GM12878 (cell line): ENCODE results near the gene ACTMAP. TPM values are rescaled to one million over a fixed set of nuclear protein-coding genes. Genes with fewer than 3 reads are reported as not detected.

Experiments used
- ATAC-seq: fragments of 200-7000 bp; cut with Tn5 transposase; 3 replicates; pipeline ENCODE4 v1.9.1; 2020; ENCODE audit warnings: mild to moderate bottlenecking, moderate library complexity
- BruUV-seq: library from RNA; stranded (reverse); fragments of 400-500 nt; replicated peaks from 2 replicates; lab custom pipeline; 2021; lab: Mats Ljungman, UMichigan
- CTCF ChIA-PET: fragments of 300-600 bp; sonication (Branson Sonifier 250); formaldehyde crosslinking; extraction: SDS; loops from one replicate; lab custom pipeline; 2021; ENCODE audit warnings: inconsistent platforms; lab: Yijun Ruan, JAX
- POLR2A ChIA-PET: fragments of 350-600 bp; formaldehyde crosslinking; extraction: SDS; loops from one replicate; lab custom pipeline; 2021; ENCODE audit warnings: inconsistent platforms; lab: Charles Lee
- RAD21 ChIA-PET: fragments of 300-600 bp; sonication (Branson Sonifier 250); formaldehyde crosslinking; loops from one replicate; lab custom pipeline; 2023; ENCODE audit warnings: antibody characterized with exemption; ENCODE audit not compliant: unreplicated experiment; lab: Charles Lee
- SMC1A ChIA-PET: fragments of 300-600 bp; sonication (Branson Sonifier 250); formaldehyde crosslinking; loops from one replicate; lab custom pipeline; 2023; ENCODE audit not compliant: unreplicated experiment, uncharacterized antibody; lab: Charles Lee
- DNase-seq: peaks from one replicate; pipeline ENCODE4 v3.0.0-alpha.2; 2011; ENCODE audit warnings: low read depth, low spot score
- FAIRE-seq: peaks from 3 replicates; lab custom pipeline; 2011; peaks lifted over from hg19 to GRCh38; lab: Jason Lieb, UNC
- H2AFZ ChIP-seq: 2 replicates; pipeline ENCODE4 v1.6.0; 2011; ENCODE audit warnings: low read depth, low read length, control low read depth; ENCODE audit not compliant: control insufficient read depth
- H3K27ac ChIP-seq: 2 replicates; pipeline ENCODE4 v1.5.1; 2011; ENCODE audit warnings: control low read depth; ENCODE audit not compliant: control insufficient read depth, insufficient read depth
- H3K27me3 ChIP-seq, 2 experiments: replicated peaks in 1 of 2; 2 replicates each; pipeline versions ENCODE4 v1.6.0 to v1.6.1; 2011; ENCODE audit warnings: low read length in 1 of 2; ENCODE audit not compliant: control insufficient read depth in 2 of 2, insufficient read depth in 2 of 2
- H3K36me3 ChIP-seq, 2 experiments: 2 replicates each; pipeline ENCODE4 v1.5.1; 2011; ENCODE audit warnings: low read length in 1 of 2; ENCODE audit not compliant: control insufficient read depth in 2 of 2, insufficient read depth in 2 of 2
- H3K4me1 ChIP-seq: 2 replicates; pipeline ENCODE4 v1.6.1; 2011; ENCODE audit warnings: mild to moderate bottlenecking, low read length, moderate library complexity, mixed read lengths; ENCODE audit not compliant: control insufficient read depth, insufficient read depth
- H3K4me2 ChIP-seq: 2 replicates; pipeline ENCODE4 v1.6.0; 2011; ENCODE audit warnings: control low read depth; ENCODE audit not compliant: control insufficient read depth, insufficient read depth
- H3K4me3 ChIP-seq: fragments of 200-600 bp; sonication (generic); 2 replicates; pipeline ENCODE4 v1.5.1; 2016
- H3K79me2 ChIP-seq: 2 replicates; pipeline ENCODE4 v1.6.0; 2011; ENCODE audit warnings: low read length; ENCODE audit not compliant: control insufficient read depth, insufficient read depth
- H3K9ac ChIP-seq: 2 replicates; pipeline ENCODE4 v1.8.0; 2011; ENCODE audit warnings: low read length, control low read depth, mixed read lengths; ENCODE audit not compliant: control insufficient read depth, insufficient read depth
- H3K9me3 ChIP-seq: replicated peaks from 3 replicates; pipeline ENCODE4 v1.5.1; 2011; ENCODE audit warnings: mild to moderate bottlenecking, low read length; ENCODE audit not compliant: control insufficient read depth, insufficient read depth
- H4K20me1 ChIP-seq: 2 replicates; pipeline ENCODE4 v1.6.0; 2011; ENCODE audit not compliant: control insufficient read depth, insufficient read depth
- BMI1 ChIP-seq: fragments of 450-650 bp; IDR thresholded peaks from 2 replicates; pipeline ENCODE4 v1.6.1; 2016; ENCODE audit warnings: mild to moderate bottlenecking, moderate library complexity, borderline replicate concordance
- RFX5 ChIP-seq: IDR thresholded peaks from 2 replicates; pipeline ENCODE4 v1.6.1; 2011; ENCODE audit warnings: low read depth, low read length, improper control_type of control experiment
- STAT3 ChIP-seq: IDR thresholded peaks from 2 replicates; pipeline ENCODE4 v1.6.1; 2011; ENCODE audit warnings: low read depth, low read length, improper control_type of control experiment
- ZBTB4 ChIP-seq: fragments of 450-650 bp; formaldehyde crosslinking; IDR thresholded peaks from 2 replicates; pipeline ENCODE4 v1.4.0; 2022; ENCODE audit warnings: mild to moderate bottlenecking, moderate library complexity
- WGBS: methylation state at CpG from one replicate; pipeline ENCODE4 v1.1.6; 2016; ENCODE audit warnings: low lambda C conversion rate; ENCODE audit not compliant: insufficient replicate concordance, insufficient coverage; ENCODE audit errors: missing lambda C conversion rate; 5-methylcytosine and 5-hydroxymethylcytosine counted together
- in situ Hi-C: fragments of 300-500 bp; cut with MboI; formaldehyde crosslinking; loops from 9 replicates; pipeline ENCODE4 v1.14.3; 2018; ENCODE audit warnings: mixed read lengths
- intact Hi-C: fragments of 100-400 bp; cut with micrococcal nuclease; formaldehyde crosslinking; loops from one replicate; pipeline ENCODE4 v1.14.2; 2022; ENCODE audit not compliant: unreplicated experiment
- polyA plus RNA-seq, 11 experiments: library from polyadenylated mRNA; depleted of rRNA in 4 of 11; unstranded in 6 of 11; stranded (reverse) in 5 of 11; fragments of >200 nt; fragmentation: Nextera tagmentation in 4 of 11; fragmentation: Illumina TruSeq in 1 of 11; extraction: Ambion mirVana in 4 of 11; extraction: Trizol in 1 of 11; gene quantifications; 1 replicate in 1 of 11; 2 replicates in 10 of 11; pipeline versions ENCODE4 v1.2.1 to v1.2.3, GENCODE V29; 2011 to 2016; ENCODE audit warnings: inconsistent platforms in 2 of 11, missing spikeins in 2 of 11, low read depth in 1 of 11
- total RNA-seq, 4 experiments: library from RNA; depleted of rRNA in 3 of 4; stranded (reverse); fragments of >200 nt in 3 of 4; fragmentation: Illumina TruSeq in 1 of 4; extraction: Trizol in 1 of 4; gene quantifications; 2 replicates each; pipeline versions ENCODE4 v1.2.1 to v1.2.3, GENCODE V29; 2013 to 2021
- TF ChIP-seq, protein P1 (sequence below): fragments of 450-650 bp; IDR thresholded peaks from 2 replicates; pipeline ENCODE4 v1.6.1; 2018; ENCODE audit warnings: borderline replicate concordance, mild to moderate bottlenecking; ENCODE audit not compliant: partially characterized antibody

ACTMAP gene
- total and polyA plus RNA-seq, 10 of the 15 experiments (the other 5 are each of a cell fraction or from before 2014, with no cell fraction given): 3.0 to 26.2 (median 11.1) TPM

DNA sequence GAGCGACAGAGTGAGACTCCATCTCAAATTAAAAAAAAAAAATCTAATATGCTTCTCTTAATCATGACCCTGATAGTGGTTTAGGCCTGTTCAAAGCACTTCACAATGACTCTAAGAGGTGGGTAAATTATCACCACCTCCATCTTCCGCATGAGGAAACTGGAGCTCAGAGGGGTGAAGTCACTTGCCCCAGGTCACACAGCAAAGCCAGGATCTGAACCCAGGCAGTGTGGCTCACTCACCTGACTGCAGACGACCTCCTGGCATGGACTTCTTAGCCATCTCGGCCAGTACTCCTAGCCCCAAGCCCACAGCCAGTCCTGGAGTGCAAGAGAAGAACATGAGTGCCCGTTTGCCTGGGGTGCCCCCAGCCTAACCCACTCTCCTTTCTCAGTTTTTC, 40.5 kb downstream of the ACTMAP start (continued):
- TF ChIP-seq, protein P1, sequence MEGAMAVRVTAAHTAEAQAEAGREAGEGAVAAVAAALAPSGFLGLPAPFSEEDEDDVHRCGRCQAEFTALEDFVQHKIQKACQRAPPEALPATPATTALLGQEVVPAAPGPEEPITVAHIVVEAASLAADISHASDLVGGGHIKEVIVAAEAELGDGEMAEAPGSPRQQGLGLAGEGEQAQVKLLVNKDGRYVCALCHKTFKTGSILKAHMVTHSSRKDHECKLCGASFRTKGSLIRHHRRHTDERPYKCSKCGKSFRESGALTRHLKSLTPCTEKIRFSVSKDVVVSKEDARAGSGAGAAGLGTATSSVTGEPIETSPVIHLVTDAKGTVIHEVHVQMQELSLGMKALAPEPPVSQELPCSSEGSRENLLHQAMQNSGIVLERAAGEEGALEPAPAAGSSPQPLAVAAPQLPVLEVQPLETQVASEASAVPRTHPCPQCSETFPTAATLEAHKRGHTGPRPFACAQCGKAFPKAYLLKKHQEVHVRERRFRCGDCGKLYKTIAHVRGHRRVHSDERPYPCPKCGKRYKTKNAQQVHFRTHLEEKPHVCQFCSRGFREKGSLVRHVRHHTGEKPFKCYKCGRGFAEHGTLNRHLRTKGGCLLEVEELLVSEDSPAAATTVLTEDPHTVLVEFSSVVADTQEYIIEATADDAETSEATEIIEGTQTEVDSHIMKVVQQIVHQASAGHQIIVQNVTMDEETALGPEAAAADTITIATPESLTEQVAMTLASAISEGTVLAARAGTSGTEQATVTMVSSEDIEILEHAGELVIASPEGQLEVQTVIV: no peak
- no peak for TF ChIP-seq RFX5

DNA sequence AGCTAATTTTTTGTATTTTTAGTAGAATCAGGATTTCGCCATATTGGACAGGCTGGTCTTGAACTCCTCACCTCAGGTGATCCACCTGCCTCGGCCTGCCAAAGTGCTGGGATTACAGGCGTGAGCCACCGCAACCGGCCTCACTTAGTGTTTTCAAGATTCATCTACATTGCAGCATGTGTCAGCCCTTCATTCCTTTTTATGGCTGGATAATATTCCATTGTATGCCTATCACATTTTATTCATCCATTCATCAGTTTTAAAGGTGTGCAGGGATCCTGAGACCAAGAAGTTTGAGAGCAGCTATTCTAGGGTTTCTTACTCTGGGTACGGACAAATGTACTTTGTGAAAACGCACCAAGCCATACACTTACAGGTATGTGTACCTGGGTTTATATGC, 42.7 kb downstream of the ACTMAP start:
- ATAC-seq: no peak
- Histone ChIP-seq H3K27ac (no peak overlapping the region), H3K4me2 (no peak overlapping the region), H3K79me2 (no peaks in the 10 kb centered on the region), H3K4me1 (no peaks in the 10 kb centered on the region), H3K4me3 (no peak overlapping the region), H3K9me3 (no peaks in the 10 kb centered on the region), H2AFZ (no peak overlapping the region), H4K20me1 (no peaks in the 10 kb centered on the region), H3K36me3 (peaks cover 4 to 5% of the 10 kb centered on the region in 2 experiments; a peak in 3 of 4 replicates), H3K27me3 (no peaks in the 10 kb centered on the region), H3K9ac (no peak overlapping the region)
- in situ Hi-C loops (no loop called here), intact Hi-C loops (no loop called here)
- BruUV-seq: no TSS peak
- TF ChIP-seq STAT3: no peak
- TF ChIP-seq BMI1: no peak
- TF ChIP-seq ZBTB4 (CRISPR knock-in tag): no peak
- no peak for DNase-seq
- ChIA-PET RAD21 (no interaction called here), SMC1A (no interaction called here), POLR2A (no interaction called here), CTCF (interaction anchor here (0.9 to 1.5 kb wide), 2 partner anchors 46 to 98 kb away, joined by 3 read pairs; no protein-coding TSS in a partner anchor)
- FAIRE-seq: no peak
- 97% methylated on average over 7 of the region's 7 CpGs for WGBS
